WTC11 (cell line): ENCODE results near the gene ANGPTL4. TPM values are rescaled to one million over a fixed set of nuclear protein-coding genes. Genes with fewer than 3 reads are reported as not detected.

Source experiments
- ATAC-seq: fragments of 200-7000 bp; cut with Tn5 transposase; 2 replicates; pipeline ENCODE4 v1.10.0; 2021; ENCODE audit warnings: mild to moderate bottlenecking, moderate library complexity
- CTCF ChIA-PET: fragments of 300-600 bp; sonication (Branson Sonifier 250); formaldehyde crosslinking; loops from one replicate; lab custom pipeline; 2021; ENCODE audit warnings: antibody characterized with exemption; lab: Charles Lee
- POLR2A ChIA-PET: fragments of 350-600 bp; sonication (Branson Sonifier 250); formaldehyde crosslinking; loops from one replicate; lab custom pipeline; 2021; ENCODE audit warnings: antibody characterized with exemption; lab: Charles Lee
- DNase-seq: peaks from one replicate; pipeline ENCODE4 v3.0.0; 2021; ENCODE audit warnings: low spot score
- H3K27ac Mint-ChIP-seq: 2 replicates; pipeline ENCODE4 v1.8.0; 2021; ENCODE audit warnings: mixed read lengths
- H3K27me3 Mint-ChIP-seq: 2 replicates; pipeline ENCODE4 v1.8.0; 2021; ENCODE audit warnings: low read depth, mild to moderate bottlenecking, moderate library complexity, mixed read lengths
- H3K36me3 Mint-ChIP-seq: 2 replicates; pipeline ENCODE4 v1.8.0; 2021; ENCODE audit warnings: mixed read lengths
- H3K4me1 Mint-ChIP-seq: 2 replicates; pipeline ENCODE4 v1.8.0; 2022; ENCODE audit warnings: mixed read lengths
- H3K4me3 Mint-ChIP-seq: 2 replicates; pipeline ENCODE4 v1.8.0; 2021; ENCODE audit warnings: mild to moderate bottlenecking, moderate library complexity, mixed read lengths
- H3K9me3 Mint-ChIP-seq: 2 replicates; pipeline ENCODE4 v1.8.0; 2021; ENCODE audit warnings: mixed read lengths
- EMX1 ChIP-seq: fragments of 250-450 bp; sonication (Bioruptor Pico); IDR thresholded peaks from 2 replicates; pipeline ENCODE4 v1.8.0; 2021; ENCODE audit warnings: mild to moderate bottlenecking
- GTF2I ChIP-seq: fragments of 250-450 bp; sonication (Bioruptor Pico); conservative IDR thresholded peaks from 2 replicates; pipeline ENCODE4 v1.4.0; 2021; ENCODE audit warnings: mild to moderate bottlenecking
- JAZF1 ChIP-seq: fragments of 250-450 bp; sonication (Bioruptor Pico); IDR thresholded peaks from 2 replicates; pipeline ENCODE4 v1.9.0; 2021; ENCODE audit warnings: moderate library complexity, mild to moderate bottlenecking, inconsistent platforms
- total RNA-seq: library from RNA; stranded (reverse); gene quantifications from 3 replicates; pipeline ENCODE4 v1.2.3, GENCODE V29; 2021
- TF ChIP-seq, protein P1 (sequence below): sonication (generic); formaldehyde crosslinking; IDR thresholded peaks from 2 replicates; pipeline ENCODE4 v1.8.0; 2023; ENCODE audit warnings: mild to moderate bottlenecking, missing genetic modification reagents
- TF ChIP-seq, protein P2 (sequence below): sonication (generic); formaldehyde crosslinking; IDR thresholded peaks from 2 replicates; pipeline ENCODE4 v1.8.0; 2022; ENCODE audit warnings: mild to moderate bottlenecking, missing genetic modification reagents
- TF ChIP-seq, protein P3 (sequence below): fragments of 250-450 bp; sonication (Bioruptor Pico); IDR thresholded peaks from 2 replicates; pipeline ENCODE4 v1.9.0; 2021; ENCODE audit warnings: mild to moderate bottlenecking, borderline replicate concordance
- TF ChIP-seq, protein P4 (sequence below): sonication (generic); formaldehyde crosslinking; IDR thresholded peaks from 2 replicates; pipeline ENCODE4 v1.8.1; 2022; ENCODE audit warnings: low read depth, mild to moderate bottlenecking, moderate library complexity, missing genetic modification reagents, borderline replicate concordance
- TF ChIP-seq, protein P5 (sequence below): sonication (generic); formaldehyde crosslinking; IDR thresholded peaks from 2 replicates; pipeline ENCODE4 v1.8.1; 2023; ENCODE audit warnings: mild to moderate bottlenecking, missing genetic modification reagents, moderate library complexity
- TF ChIP-seq, protein P6 (sequence below): sonication (generic); formaldehyde crosslinking; IDR thresholded peaks from 2 replicates; pipeline ENCODE4 v1.8.0; 2022; ENCODE audit warnings: mild to moderate bottlenecking, missing genetic modification reagents
- TF ChIP-seq, protein P7 (sequence below): sonication (generic); formaldehyde crosslinking; IDR thresholded peaks from 2 replicates; pipeline ENCODE4 v1.8.1; 2022; ENCODE audit warnings: missing genetic modification reagents, borderline replicate concordance
- TF ChIP-seq, protein P8 (sequence below): fragments of 200-600 bp; IDR thresholded peaks from 2 replicates; pipeline ENCODE4 v1.8.0; 2022; ENCODE audit warnings: antibody characterized with exemption

ANGPTL4 gene
- total RNA-seq, 1 experiment from 2014 or later, result 1.0 TPM

DNA sequence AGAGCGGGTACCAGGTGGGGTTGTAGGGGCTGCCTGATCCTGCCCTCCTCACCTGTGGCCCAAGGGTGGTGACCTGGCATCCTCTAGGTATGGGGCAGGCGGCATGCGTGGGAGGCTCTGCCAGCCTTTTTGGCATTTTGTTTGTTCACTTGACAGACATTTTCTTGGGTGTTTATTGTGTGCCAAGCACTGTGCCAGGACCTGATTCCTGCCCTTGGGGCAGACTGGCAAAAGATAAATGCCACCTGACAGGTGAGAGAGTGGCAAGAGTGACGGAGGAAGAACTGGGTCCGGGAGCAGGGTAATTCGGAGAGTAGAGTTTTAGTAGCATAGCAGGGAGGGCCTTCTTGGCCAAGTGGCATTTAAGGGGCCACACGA, 32.2 kb downstream of the ANGPTL4 start:
- H3K27me3 Mint-ChIP-seq, result no peaks in the 10 kb centered on the region
- peaks cover 4% of the 10 kb centered on the region; the same call in 1 of the 2 replicates for H3K36me3 Mint-ChIP-seq
- DNase-seq, result no peak
- POLR2A ChIA-PET, result interaction anchor here (0.6 kb wide), 1 partner anchor 191 kb away, joined by 3 read pairs; no protein-coding TSS in a partner anchor
- H3K27ac Mint-ChIP-seq, result no peak overlapping the region; the same call in 1 of the 2 replicates
- H3K4me1 Mint-ChIP-seq, result peaks cover 13% of the 10 kb centered on the region
- H3K4me3 Mint-ChIP-seq, result no peak overlapping the region
- no peaks in the 10 kb centered on the region for H3K9me3 Mint-ChIP-seq
- CTCF ChIA-PET, result interaction anchor here (1.0 to 1.2 kb wide), 3 partner anchors 42 to 62 kb away, joined by 3 to 5 read pairs (median 3); no protein-coding TSS in a partner anchor
- TF ChIP-seq EMX1 (CRISPR knock-in tag), result no peak
- TF ChIP-seq, protein P1, sequence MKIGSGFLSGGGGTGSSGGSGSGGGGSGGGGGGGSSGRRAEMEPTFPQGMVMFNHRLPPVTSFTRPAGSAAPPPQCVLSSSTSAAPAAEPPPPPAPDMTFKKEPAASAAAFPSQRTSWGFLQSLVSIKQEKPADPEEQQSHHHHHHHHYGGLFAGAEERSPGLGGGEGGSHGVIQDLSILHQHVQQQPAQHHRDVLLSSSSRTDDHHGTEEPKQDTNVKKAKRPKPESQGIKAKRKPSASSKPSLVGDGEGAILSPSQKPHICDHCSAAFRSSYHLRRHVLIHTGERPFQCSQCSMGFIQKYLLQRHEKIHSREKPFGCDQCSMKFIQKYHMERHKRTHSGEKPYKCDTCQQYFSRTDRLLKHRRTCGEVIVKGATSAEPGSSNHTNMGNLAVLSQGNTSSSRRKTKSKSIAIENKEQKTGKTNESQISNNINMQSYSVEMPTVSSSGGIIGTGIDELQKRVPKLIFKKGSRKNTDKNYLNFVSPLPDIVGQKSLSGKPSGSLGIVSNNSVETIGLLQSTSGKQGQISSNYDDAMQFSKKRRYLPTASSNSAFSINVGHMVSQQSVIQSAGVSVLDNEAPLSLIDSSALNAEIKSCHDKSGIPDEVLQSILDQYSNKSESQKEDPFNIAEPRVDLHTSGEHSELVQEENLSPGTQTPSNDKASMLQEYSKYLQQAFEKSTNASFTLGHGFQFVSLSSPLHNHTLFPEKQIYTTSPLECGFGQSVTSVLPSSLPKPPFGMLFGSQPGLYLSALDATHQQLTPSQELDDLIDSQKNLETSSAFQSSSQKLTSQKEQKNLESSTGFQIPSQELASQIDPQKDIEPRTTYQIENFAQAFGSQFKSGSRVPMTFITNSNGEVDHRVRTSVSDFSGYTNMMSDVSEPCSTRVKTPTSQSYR (CRISPR knock-in tag), result no peak
- TF ChIP-seq JAZF1 (CRISPR knock-in tag), result no peak
- TF ChIP-seq, protein P2, sequence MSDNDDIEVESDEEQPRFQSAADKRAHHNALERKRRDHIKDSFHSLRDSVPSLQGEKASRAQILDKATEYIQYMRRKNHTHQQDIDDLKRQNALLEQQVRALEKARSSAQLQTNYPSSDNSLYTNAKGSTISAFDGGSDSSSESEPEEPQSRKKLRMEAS (CRISPR knock-in tag), result no peak
- TF ChIP-seq, protein P3, sequence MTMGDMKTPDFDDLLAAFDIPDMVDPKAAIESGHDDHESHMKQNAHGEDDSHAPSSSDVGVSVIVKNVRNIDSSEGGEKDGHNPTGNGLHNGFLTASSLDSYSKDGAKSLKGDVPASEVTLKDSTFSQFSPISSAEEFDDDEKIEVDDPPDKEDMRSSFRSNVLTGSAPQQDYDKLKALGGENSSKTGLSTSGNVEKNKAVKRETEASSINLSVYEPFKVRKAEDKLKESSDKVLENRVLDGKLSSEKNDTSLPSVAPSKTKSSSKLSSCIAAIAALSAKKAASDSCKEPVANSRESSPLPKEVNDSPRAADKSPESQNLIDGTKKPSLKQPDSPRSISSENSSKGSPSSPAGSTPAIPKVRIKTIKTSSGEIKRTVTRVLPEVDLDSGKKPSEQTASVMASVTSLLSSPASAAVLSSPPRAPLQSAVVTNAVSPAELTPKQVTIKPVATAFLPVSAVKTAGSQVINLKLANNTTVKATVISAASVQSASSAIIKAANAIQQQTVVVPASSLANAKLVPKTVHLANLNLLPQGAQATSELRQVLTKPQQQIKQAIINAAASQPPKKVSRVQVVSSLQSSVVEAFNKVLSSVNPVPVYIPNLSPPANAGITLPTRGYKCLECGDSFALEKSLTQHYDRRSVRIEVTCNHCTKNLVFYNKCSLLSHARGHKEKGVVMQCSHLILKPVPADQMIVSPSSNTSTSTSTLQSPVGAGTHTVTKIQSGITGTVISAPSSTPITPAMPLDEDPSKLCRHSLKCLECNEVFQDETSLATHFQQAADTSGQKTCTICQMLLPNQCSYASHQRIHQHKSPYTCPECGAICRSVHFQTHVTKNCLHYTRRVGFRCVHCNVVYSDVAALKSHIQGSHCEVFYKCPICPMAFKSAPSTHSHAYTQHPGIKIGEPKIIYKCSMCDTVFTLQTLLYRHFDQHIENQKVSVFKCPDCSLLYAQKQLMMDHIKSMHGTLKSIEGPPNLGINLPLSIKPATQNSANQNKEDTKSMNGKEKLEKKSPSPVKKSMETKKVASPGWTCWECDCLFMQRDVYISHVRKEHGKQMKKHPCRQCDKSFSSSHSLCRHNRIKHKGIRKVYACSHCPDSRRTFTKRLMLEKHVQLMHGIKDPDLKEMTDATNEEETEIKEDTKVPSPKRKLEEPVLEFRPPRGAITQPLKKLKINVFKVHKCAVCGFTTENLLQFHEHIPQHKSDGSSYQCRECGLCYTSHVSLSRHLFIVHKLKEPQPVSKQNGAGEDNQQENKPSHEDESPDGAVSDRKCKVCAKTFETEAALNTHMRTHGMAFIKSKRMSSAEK (CRISPR knock-in tag), result no peak
- TF ChIP-seq, protein P4, sequence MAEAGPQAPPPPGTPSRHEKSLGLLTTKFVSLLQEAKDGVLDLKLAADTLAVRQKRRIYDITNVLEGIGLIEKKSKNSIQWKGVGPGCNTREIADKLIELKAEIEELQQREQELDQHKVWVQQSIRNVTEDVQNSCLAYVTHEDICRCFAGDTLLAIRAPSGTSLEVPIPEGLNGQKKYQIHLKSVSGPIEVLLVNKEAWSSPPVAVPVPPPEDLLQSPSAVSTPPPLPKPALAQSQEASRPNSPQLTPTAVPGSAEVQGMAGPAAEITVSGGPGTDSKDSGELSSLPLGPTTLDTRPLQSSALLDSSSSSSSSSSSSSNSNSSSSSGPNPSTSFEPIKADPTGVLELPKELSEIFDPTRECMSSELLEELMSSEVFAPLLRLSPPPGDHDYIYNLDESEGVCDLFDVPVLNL (CRISPR knock-in tag), result no peak
- TF ChIP-seq, protein P5, sequence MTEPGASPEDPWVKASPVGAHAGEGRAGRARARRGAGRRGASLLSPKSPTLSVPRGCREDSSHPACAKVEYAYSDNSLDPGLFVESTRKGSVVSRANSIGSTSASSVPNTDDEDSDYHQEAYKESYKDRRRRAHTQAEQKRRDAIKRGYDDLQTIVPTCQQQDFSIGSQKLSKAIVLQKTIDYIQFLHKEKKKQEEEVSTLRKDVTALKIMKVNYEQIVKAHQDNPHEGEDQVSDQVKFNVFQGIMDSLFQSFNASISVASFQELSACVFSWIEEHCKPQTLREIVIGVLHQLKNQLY, result no peak
- no peak for ATAC-seq

DNA sequence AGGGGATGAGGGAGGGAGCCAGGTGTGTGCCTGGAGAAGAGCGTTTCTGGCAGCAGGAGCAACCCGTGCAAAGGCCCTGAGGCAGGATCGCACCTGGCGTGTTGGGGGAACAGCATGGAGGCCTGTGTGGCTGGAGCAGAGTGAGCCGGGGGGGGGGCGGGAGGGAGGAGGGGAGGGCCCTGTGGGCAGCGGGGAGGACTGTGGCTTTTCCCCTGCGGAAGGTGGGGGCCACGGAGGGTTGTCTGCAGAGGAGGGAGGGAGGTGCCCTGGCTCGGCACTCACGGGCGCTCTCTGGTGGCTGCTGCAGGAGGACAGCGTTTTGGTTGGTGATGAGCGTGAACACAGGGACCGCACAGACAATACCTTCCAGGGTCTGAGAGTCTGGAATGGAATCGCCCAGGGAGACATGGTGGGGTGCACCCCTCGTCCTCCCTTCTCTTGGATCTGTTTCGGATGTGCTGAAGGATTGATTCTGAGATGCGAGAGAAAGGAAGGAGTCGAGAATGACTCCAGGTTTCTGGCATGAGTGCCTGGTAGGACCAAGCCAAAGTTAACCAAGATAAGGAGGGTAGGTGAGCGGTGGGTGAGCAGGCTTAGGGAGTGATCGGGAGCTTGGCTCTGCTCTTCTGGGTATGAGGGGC, 32.7 kb downstream of the ANGPTL4 start:
- TF ChIP-seq, protein P6, sequence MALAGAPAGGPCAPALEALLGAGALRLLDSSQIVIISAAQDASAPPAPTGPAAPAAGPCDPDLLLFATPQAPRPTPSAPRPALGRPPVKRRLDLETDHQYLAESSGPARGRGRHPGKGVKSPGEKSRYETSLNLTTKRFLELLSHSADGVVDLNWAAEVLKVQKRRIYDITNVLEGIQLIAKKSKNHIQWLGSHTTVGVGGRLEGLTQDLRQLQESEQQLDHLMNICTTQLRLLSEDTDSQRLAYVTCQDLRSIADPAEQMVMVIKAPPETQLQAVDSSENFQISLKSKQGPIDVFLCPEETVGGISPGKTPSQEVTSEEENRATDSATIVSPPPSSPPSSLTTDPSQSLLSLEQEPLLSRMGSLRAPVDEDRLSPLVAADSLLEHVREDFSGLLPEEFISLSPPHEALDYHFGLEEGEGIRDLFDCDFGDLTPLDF (CRISPR knock-in tag), result no peak
- TF ChIP-seq, protein P7, sequence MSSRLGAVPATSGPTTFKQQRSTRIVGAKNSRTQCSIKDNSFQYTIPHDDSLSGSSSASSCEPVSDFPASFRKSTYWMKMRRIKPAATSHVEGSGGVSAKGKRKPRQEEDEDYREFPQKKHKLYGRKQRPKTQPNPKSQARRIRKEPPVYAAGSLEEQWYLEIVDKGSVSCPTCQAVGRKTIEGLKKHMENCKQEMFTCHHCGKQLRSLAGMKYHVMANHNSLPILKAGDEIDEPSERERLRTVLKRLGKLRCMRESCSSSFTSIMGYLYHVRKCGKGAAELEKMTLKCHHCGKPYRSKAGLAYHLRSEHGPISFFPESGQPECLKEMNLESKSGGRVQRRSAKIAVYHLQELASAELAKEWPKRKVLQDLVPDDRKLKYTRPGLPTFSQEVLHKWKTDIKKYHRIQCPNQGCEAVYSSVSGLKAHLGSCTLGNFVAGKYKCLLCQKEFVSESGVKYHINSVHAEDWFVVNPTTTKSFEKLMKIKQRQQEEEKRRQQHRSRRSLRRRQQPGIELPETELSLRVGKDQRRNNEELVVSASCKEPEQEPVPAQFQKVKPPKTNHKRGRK (CRISPR knock-in tag), result no peak
- peak; percentile 67 for TF ChIP-seq GTF2I
- TF ChIP-seq, protein P8, sequence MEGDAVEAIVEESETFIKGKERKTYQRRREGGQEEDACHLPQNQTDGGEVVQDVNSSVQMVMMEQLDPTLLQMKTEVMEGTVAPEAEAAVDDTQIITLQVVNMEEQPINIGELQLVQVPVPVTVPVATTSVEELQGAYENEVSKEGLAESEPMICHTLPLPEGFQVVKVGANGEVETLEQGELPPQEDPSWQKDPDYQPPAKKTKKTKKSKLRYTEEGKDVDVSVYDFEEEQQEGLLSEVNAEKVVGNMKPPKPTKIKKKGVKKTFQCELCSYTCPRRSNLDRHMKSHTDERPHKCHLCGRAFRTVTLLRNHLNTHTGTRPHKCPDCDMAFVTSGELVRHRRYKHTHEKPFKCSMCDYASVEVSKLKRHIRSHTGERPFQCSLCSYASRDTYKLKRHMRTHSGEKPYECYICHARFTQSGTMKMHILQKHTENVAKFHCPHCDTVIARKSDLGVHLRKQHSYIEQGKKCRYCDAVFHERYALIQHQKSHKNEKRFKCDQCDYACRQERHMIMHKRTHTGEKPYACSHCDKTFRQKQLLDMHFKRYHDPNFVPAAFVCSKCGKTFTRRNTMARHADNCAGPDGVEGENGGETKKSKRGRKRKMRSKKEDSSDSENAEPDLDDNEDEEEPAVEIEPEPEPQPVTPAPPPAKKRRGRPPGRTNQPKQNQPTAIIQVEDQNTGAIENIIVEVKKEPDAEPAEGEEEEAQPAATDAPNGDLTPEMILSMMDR, result peak; percentile 26; the same call in 1 of the 2 replicates
- CTCF ChIA-PET, result interaction anchor here (1.0 to 2.7 kb wide), 6 partner anchors 42 to 62 kb away, joined by 3 to 46 read pairs (median 4); partner anchors contain the start of gene KANK3
- peak; percentile 85 for DNase-seq
- Mint-ChIP-seq H3K27ac (peak overlapping the region; percentile 90), H3K4me1 (peaks cover 12% of the 10 kb centered on the region), H3K9me3 (no peaks in the 10 kb centered on the region), H3K36me3 (peaks cover 4% of the 10 kb centered on the region), H3K4me3 (no peak overlapping the region), H3K27me3 (no peaks in the 10 kb centered on the region)
- peak; percentile 90 for ATAC-seq
- POLR2A ChIA-PET, result no interaction called here
